ENCODE measurements around the gene VIT.

The VIT gene

DNA sequence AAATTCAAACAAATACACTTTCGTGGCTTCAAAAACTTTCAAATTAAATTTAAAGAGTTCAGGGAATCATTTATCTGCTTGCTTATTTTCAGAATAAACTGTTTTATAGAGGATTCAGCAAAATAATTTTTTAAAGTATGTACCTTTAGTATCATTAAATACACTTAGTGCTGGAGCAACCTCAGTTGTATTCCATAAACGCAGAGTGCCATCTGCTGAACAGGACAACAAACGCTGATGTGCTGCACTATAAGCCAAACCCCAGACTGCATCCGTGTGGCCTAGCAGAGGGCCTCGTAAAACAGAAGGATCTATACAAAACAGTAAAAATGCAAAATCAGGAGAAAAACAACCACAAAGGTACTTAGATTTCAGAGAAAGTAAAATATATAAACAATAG is 161.2 kb downstream of the VIT start:
- no peak for DNase-seq (ENCODE audit: low spot score)
- FAIRE-seq = no peak

DNA sequence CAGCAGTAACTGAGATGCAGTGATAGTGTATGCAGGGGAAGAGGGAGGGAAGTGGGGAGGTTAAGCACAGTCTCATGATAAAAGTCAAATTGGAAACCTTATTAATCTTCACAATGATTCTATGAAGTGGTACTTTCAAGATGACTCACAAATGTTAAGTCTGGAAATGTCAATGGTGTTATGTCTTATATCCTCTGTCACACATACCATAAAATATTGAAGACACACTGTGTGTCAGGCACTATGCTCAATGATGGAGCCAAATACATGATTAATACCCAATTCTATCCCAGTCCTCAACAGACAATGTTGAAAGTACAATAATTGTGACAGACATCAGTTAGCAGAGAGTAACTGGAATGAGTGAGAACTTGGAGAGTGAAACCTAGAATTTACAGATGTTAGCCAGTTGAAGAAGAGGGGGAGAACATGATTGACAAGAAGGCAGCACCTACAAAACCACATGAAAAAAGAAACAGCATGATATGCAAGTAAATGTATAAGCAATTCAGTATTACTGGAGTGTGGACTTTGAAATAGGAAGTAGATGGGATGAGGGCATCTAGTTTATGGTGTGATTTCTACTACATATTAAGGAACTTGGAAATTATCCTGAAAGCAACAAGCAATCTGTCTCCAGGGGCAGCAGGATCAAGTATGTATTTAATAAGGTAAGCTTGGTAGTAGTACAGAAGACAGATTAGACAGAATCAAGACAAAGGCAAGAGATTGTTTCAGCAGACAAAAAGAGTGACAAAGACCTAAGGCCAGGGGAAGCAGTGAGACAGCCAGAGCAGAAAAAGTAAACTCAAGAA is 162.3 kb downstream of the VIT start:
- DNase-seq (ENCODE audit: low spot score) (no peak), FAIRE-seq (no peak)

DNA sequence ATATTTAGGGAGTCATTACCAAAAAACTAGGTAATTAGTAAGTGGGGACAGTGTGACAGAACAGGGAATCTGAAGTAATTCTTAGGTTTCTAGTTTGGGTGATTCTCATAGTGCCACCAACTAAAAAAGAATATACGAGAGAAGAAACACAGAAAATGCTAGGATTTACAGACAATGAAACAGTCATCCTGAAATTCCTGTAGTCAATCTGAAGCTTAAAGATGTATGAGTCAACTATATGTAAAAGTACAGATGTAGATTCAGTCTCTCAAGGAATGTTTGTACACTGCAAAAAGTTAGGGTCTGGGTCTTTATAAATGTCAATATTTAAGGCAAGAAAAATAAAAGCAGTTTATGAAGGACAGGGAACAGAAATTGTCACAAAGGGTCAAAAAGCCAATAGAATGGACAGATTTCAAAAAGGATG is 162.9 kb downstream of the VIT start:
- no peak for DNase-seq (ENCODE audit: low spot score)
- no peak for FAIRE-seq

DNA sequence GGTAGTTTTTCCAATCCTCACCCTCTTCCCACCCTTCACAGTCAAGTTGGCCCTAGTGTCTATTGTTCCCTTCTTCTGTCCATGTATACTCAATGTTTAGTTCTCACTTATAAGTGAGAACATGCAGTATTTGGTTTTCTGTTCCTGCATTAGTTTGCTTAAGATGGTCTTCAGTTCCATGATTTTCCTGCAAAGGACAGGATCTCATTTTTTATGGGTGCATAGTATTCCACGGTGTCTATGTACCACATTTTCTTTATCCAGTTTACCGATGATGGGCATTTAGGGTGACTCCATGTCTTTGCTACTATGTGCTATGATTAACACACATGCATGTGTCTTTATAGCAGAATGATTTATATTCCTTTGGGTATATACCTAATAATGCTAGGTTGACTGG is 165.4 kb downstream of the VIT start:
- DNase-seq (ENCODE audit: low spot score) = no peak
- FAIRE-seq = no peak
